K562 (cell line): ENCODE results near the gene PTTG2. TPM values are rescaled to one million over a fixed set of nuclear protein-coding genes. Genes with fewer than 3 reads are reported as not detected.

Experiments used
- ATAC-seq: fragments of 200-7000 bp; cut with Tn5 transposase; 3 replicates; pipeline ENCODE4 v1.9.1; 2020; ENCODE audit warnings: moderate library complexity
- BruUV-seq: library from RNA; stranded (reverse); fragments of 400-500 nt; replicated peaks from 2 replicates; lab custom pipeline; 2021; lab: Mats Ljungman, UMichigan
- CTCF ChIA-PET: fragments of 300-600 bp; formaldehyde crosslinking; extraction: SDS; loops from one replicate; lab custom pipeline; 2021; ENCODE audit warnings: low intra/inter-chr PET ratio; lab: Yijun Ruan, JAX
- POLR2A ChIA-PET: fragments of 300-600, 350-650 bp; sonication (Branson Sonifier 250); formaldehyde crosslinking; extraction: SDS; loops from one replicate; lab custom pipeline; 2021; ENCODE audit warnings: antibody characterized with exemption, inconsistent platforms; lab: Yijun Ruan, JAX
- DNase-seq, 4 experiments: peaks; one replicate each; pipeline versions ENCODE4 v3.0.0 to v3.0.0-alpha.2; 2011 to 2018; ENCODE audit warnings: low spot score in 3 of 4, mixed read lengths in 3 of 4; ENCODE audit errors: extremely low read depth in 1 of 4
- FAIRE-seq: peaks from 2 replicates; lab custom pipeline; 2011; peaks lifted over from hg19 to GRCh38; lab: Jason Lieb, UNC
- H2AFZ ChIP-seq: 2 replicates; pipeline ENCODE4 v1.6.0; 2011; ENCODE audit warnings: low read depth, low read length, control low read depth, inconsistent platforms
- H3K27ac ChIP-seq: fragments of 200-600 bp; 3 replicates; pipeline ENCODE4 v1.8.0; 2011; ENCODE audit warnings: low read depth, mild to moderate bottlenecking, control low read depth, inconsistent platforms, low read length, moderate library complexity, mixed read lengths; ENCODE audit errors: extremely low read depth
- H3K27me3 ChIP-seq, 2 experiments: fragments of 300-600 bp in 1 of 2; 2 replicates in 1 of 2; 3 replicates in 1 of 2; pipeline versions ENCODE4 v1.6.0 to v1.8.0; 2011; ENCODE audit warnings: inconsistent platforms in 2 of 2, low read length in 2 of 2, mild to moderate bottlenecking in 1 of 2, mixed read lengths in 1 of 2, moderate library complexity in 1 of 2; ENCODE audit not compliant: control insufficient read depth in 2 of 2, insufficient read depth in 2 of 2
- H3K36me3 ChIP-seq: fragments of 300-600 bp; 3 replicates; pipeline ENCODE4 v1.8.0; 2011; ENCODE audit warnings: mild to moderate bottlenecking, low read length, inconsistent platforms; ENCODE audit not compliant: control insufficient read depth, insufficient read depth
- H3K4me1 ChIP-seq, 2 experiments: fragments of 200-600 bp in 1 of 2; replicated peaks in 1 of 2; 2 replicates in 1 of 2; 3 replicates in 1 of 2; pipeline versions ENCODE4 v1.5.1 to v1.8.0; 2011; ENCODE audit warnings: inconsistent platforms in 2 of 2, low read length in 2 of 2, mild to moderate bottlenecking in 1 of 2, mixed read lengths in 1 of 2, moderate library complexity in 1 of 2; ENCODE audit not compliant: control insufficient read depth in 2 of 2, insufficient read depth in 2 of 2
- H3K4me2 ChIP-seq: 2 replicates; pipeline ENCODE4 v1.6.1; 2011; ENCODE audit warnings: low read length, control low read depth, inconsistent platforms, mixed read lengths; ENCODE audit not compliant: insufficient read depth
- H3K4me3 ChIP-seq: fragments of 200-600 bp; sonication (generic), shearing (Covaris generic); 2 replicates; pipeline ENCODE4 v1.5.1; 2016; ENCODE audit warnings: control low read depth, inconsistent platforms
- H3K79me2 ChIP-seq: fragments of 200-600 bp; 3 replicates; pipeline ENCODE4 v1.8.0; 2011; ENCODE audit warnings: low read length, inconsistent platforms; ENCODE audit not compliant: control insufficient read depth, insufficient read depth
- H3K9ac ChIP-seq, 2 experiments: 2 replicates each; pipeline versions ENCODE4 v1.6.0 to v1.6.1; 2011; ENCODE audit warnings: low read depth in 2 of 2, low read length in 2 of 2, control low read depth in 1 of 2, inconsistent platforms in 1 of 2, mild to moderate bottlenecking in 1 of 2, mixed read lengths in 1 of 2; ENCODE audit not compliant: insufficient read depth in 1 of 2
- H3K9me1 ChIP-seq: one replicate; pipeline ENCODE4 v1.6.0; 2011; ENCODE audit warnings: inconsistent platforms, mild to moderate bottlenecking, low read length, moderate library complexity; ENCODE audit not compliant: control insufficient read depth, insufficient read depth
- H3K9me3 ChIP-seq: replicated peaks from 2 replicates; pipeline ENCODE4 v1.5.1; 2011; ENCODE audit warnings: low read depth, low read length, inconsistent platforms; ENCODE audit not compliant: control insufficient read depth, insufficient read depth
- H4K20me1 ChIP-seq: replicated peaks from 2 replicates; pipeline ENCODE4 v1.6.1; 2011; ENCODE audit warnings: low read length, inconsistent platforms, mixed read lengths; ENCODE audit not compliant: control insufficient read depth, insufficient read depth
- DDX20 ChIP-seq: fragments of 450-650 bp; IDR thresholded peaks from 2 replicates; pipeline ENCODE4 v1.6.1; 2016; ENCODE audit warnings: missing genetic modification characterization, low read depth, mild to moderate bottlenecking, missing compliant biosample characterization, moderate library complexity
- ELF4 ChIP-seq: fragments of 450-650 bp; formaldehyde crosslinking; IDR thresholded peaks from 2 replicates; pipeline ENCODE4 v1.4.0; 2022; ENCODE audit warnings: missing genetic modification characterization
- MAFG ChIP-seq: fragments of 450-650 bp; conservative IDR thresholded peaks from 2 replicates; pipeline ENCODE4 v1.6.1; 2016; ENCODE audit warnings: missing genetic modification characterization, missing compliant biosample characterization
- MTF1 ChIP-seq: fragments of 250-450 bp; sonication (Bioruptor Pico); IDR thresholded peaks from 2 replicates; pipeline ENCODE4 v1.9.0; 2021; ENCODE audit warnings: moderate library complexity, mild to moderate bottlenecking, inconsistent platforms, borderline replicate concordance
- NBN ChIP-seq: fragments of 450-650 bp; IDR thresholded peaks from 2 replicates; pipeline ENCODE4 v1.6.1; 2016; ENCODE audit warnings: low read depth, mild to moderate bottlenecking
- RAD51 ChIP-seq: fragments of 450-650 bp; IDR thresholded peaks from 2 replicates; pipeline ENCODE4 v1.7.1; 2016; ENCODE audit warnings: low read depth, mild to moderate bottlenecking, borderline replicate concordance
- RBM22 ChIP-seq: fragments of 200-400 bp; formaldehyde crosslinking; IDR thresholded peaks from 2 replicates; pipeline ENCODE4 v1.6.1; 2018; ENCODE audit warnings: low read length, low read depth; ENCODE audit not compliant: poor library complexity, severe bottlenecking
- RBM25 ChIP-seq: fragments of 200-400 bp; formaldehyde crosslinking; IDR thresholded peaks from 2 replicates; pipeline ENCODE4 v1.6.1; 2018; ENCODE audit warnings: low read length, low read depth, moderate library complexity; ENCODE audit not compliant: severe bottlenecking
- ZNF212 ChIP-seq: fragments of 450-650 bp; formaldehyde crosslinking; IDR thresholded peaks from 2 replicates; pipeline ENCODE4 v1.4.0; 2020; ENCODE audit warnings: mild to moderate bottlenecking
- WGBS: fragments of 100-300 bp; shearing (Covaris generic); methylation state at CpG from one replicate; pipeline ENCODE4 v1.1.6; 2016; ENCODE audit warnings: low coverage, mixed read lengths; ENCODE audit not compliant: insufficient coverage; ENCODE audit errors: missing lambda C conversion rate; 5-methylcytosine and 5-hydroxymethylcytosine counted together
- in situ Hi-C: fragments of 300-500 bp; cut with MboI; formaldehyde crosslinking; loops from 4 replicates; pipeline ENCODE4 v1.15.0; 2018; ENCODE audit warnings: inconsistent platforms, mixed read lengths
- intact Hi-C: fragments of 100-400 bp; cut with micrococcal nuclease; formaldehyde crosslinking; loops from 2 replicates; pipeline ENCODE4 v1.14.2; 2022
- polyA plus RNA-seq, 8 experiments: library from polyadenylated mRNA; depleted of rRNA in 4 of 8; stranded (reverse) in 5 of 8; unstranded in 3 of 8; fragments of >200 nt; fragmentation: Nextera tagmentation in 2 of 8; fragmentation: Illumina TruSeq in 1 of 8; extraction: Ambion mirVana in 2 of 8; extraction: Trizol in 1 of 8; gene quantifications; 2 replicates each; pipeline versions ENCODE4 v1.2.1 to v1.2.3, GENCODE V29; 2011 to 2014; ENCODE audit warnings: inconsistent platforms in 1 of 8, missing spikeins in 1 of 8
- total RNA-seq, 7 experiments: library from RNA; depleted of rRNA in 6 of 7; stranded (reverse); fragments of >200 nt in 6 of 7; fragmentation: Illumina TruSeq in 2 of 7; extraction: Trizol in 2 of 7; gene quantifications; 2 replicates each; pipeline versions ENCODE4 v1.2.1 to v1.2.3, GENCODE V29; 2011 to 2021; ENCODE audit warnings: low replicate concordance in 1 of 7
- TF ChIP-seq, protein P1 (sequence below): fragments of 250-450 bp; sonication (Bioruptor Pico); IDR thresholded peaks from 2 replicates; pipeline ENCODE4 v1.5.1; 2021; ENCODE audit warnings: mild to moderate bottlenecking
- TF ChIP-seq, protein P2 (sequence below), 2 experiments: fragments of 450-650 bp; conservative IDR thresholded peaks; 2 replicates each; pipeline ENCODE4 v1.6.1; 2017; ENCODE audit warnings: mild to moderate bottlenecking in 2 of 2, moderate library complexity in 2 of 2

The PTTG2 gene
- total and polyA plus RNA-seq, 9 of the 15 experiments (the other 6 are each of a cell fraction or from before 2014, with no cell fraction given), result not detected

DNA sequence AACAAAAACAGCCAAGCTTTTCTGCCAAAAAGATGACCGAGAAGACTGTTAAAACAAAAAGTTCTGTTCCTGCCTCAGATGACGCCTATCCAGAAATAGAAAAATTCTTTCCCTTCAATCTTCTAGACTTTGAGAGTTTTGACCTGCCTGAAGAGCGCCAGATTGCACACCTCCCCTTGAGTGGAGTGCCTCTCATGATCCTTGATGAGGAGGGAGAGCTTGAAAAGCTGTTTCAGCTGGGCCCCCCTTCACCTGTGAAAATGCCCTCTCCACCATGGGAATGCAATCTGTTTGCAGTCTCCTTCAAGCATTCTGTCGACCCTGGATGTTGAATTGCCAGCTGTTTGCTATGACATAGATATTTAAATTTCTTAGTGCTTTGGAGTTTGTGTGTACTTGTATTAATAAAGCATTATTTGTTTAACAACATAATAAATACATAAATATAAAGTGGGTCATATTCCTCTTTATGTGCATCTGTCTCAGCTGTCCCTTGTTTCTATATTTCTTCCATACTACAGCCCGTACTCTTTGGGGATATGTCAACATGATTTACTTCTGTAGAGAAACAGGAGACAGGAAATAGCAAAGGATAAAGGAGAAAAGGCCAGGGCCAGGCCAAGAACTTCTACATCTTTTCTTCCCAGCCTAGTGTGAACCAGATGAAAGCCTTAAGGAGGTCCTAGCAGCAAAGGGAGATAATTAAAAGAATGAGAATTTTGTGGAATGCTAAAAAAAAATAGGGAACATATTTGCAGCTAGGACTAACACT is 667 bp downstream of the PTTG2 start:
- H3K9me3 ChIP-seq, result no peaks in the 10 kb centered on the region
- ChIA-PET CTCF (no interaction called here), POLR2A (no interaction called here)
- no peaks in the 10 kb centered on the region for H3K79me2 ChIP-seq
- ATAC-seq (no peak), DNase-seq (no peak)
- H3K27ac ChIP-seq, result no peak overlapping the region
- H3K9me1 ChIP-seq, result no peaks in the 10 kb centered on the region
- WGBS, result 2% methylated on average over 5 of the region's 5 CpGs
- intact Hi-C loops, result no loop called here
- H3K9ac ChIP-seq, result no peak overlapping the region
- H3K4me1 ChIP-seq, result no peaks in the 10 kb centered on the region
- no TSS peak for BruUV-seq
- H3K36me3 ChIP-seq, result no peaks in the 10 kb centered on the region
- no peak overlapping the region for H3K4me3 ChIP-seq
- no peak overlapping the region for H3K4me2 ChIP-seq
- in situ Hi-C loops, result no loop called here
- no peak for TF ChIP-seq MAFG (tag)
- TF ChIP-seq, protein P1, sequence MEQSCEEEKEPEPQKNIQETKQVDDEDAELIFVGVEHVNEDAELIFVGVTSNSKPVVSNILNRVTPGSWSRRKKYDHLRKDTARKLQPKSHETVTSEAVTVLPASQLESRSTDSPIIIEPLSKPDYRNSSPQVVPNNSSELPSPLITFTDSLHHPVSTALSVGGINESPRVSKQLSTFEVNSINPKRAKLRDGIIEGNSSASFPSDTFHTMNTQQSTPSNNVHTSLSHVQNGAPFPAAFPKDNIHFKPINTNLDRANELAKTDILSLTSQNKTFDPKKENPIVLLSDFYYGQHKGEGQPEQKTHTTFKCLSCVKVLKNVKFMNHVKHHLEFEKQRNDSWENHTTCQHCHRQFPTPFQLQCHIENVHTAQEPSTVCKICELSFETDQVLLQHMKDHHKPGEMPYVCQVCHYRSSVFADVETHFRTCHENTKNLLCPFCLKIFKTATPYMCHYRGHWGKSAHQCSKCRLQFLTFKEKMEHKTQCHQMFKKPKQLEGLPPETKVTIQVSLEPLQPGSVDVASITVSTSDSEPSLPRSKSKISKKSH (CRISPR knock-in tag), result no peak
- TF ChIP-seq MTF1 (CRISPR knock-in tag), result no peak
- TF ChIP-seq ZNF212, result no peak
- no peak for TF ChIP-seq RBM22
- no peak for TF ChIP-seq ELF4
- no peak for TF ChIP-seq NBN
- TF ChIP-seq RAD51, result no peak
- TF ChIP-seq RBM25, result no peak
- no peak for TF ChIP-seq DDX20 (tag)
- TF ChIP-seq, protein P2, sequence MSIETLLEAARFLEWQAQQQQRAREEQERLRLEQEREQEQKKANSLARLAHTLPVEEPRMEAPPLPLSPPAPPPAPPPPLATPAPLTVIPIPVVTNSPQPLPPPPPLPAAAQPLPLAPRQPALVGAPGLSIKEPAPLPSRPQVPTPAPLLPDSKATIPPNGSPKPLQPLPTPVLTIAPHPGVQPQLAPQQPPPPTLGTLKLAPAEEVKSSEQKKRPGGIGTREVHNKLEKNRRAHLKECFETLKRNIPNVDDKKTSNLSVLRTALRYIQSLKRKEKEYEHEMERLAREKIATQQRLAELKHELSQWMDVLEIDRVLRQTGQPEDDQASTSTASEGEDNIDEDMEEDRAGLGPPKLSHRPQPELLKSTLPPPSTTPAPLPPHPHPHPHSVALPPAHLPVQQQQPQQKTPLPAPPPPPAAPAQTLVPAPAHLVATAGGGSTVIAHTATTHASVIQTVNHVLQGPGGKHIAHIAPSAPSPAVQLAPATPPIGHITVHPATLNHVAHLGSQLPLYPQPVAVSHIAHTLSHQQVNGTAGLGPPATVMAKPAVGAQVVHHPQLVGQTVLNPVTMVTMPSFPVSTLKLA (conservative IDR thresholded peaks at IDR 0.05), result no peak
- TF ChIP-seq, all 486 proteins: peak for 0
- FAIRE-seq, result no peak
- Histone ChIP-seq H4K20me1 (no peaks in the 10 kb centered on the region), H3K27me3 (peaks cover 16 to 24% of the 10 kb centered on the region in 2 experiments), H2AFZ (no peak overlapping the region)
